H9 (cell line): ENCODE measurements around the gene ADORA2B. TPM values are rescaled to one million over a fixed set of nuclear protein-coding genes. Genes with fewer than 3 reads are reported as not detected.

Experiments used
- DNase-seq: peaks from one replicate; pipeline ENCODE4 v3.0.0-alpha.2; 2017
- H2AFZ ChIP-seq: one replicate; pipeline ENCODE4 v1.6.1; 2013; ENCODE audit warnings: mild to moderate bottlenecking, low read length, control low read depth, moderate library complexity
- H2AK5ac ChIP-seq: 2 replicates; pipeline ENCODE4 v1.6.1; 2013; ENCODE audit warnings: low read length, control low read depth, mixed read lengths; ENCODE audit not compliant: insufficient read length
- H2BK120ac ChIP-seq: one replicate; pipeline ENCODE4 v1.6.1; 2013; ENCODE audit warnings: low read depth, mild to moderate bottlenecking, low read length, control low read depth, inconsistent platforms; ENCODE audit not compliant: poor library complexity, severe bottlenecking
- H2BK12ac ChIP-seq: 2 replicates; pipeline ENCODE4 v1.6.1; 2013; ENCODE audit warnings: low read length, control low read depth, mixed read lengths, low read depth; ENCODE audit not compliant: insufficient read length
- H2BK15ac ChIP-seq: 2 replicates; pipeline ENCODE4 v1.6.1; 2013; ENCODE audit warnings: low read depth, low read length, control low read depth
- H2BK20ac ChIP-seq: one replicate; pipeline ENCODE4 v1.6.1; 2013; ENCODE audit warnings: low read depth, mild to moderate bottlenecking, low read length, control low read depth, inconsistent platforms; ENCODE audit not compliant: poor library complexity, severe bottlenecking
- H2BK5ac ChIP-seq: 2 replicates; pipeline ENCODE4 v1.6.1; 2013; ENCODE audit warnings: low read length, control low read depth, mixed read lengths; ENCODE audit not compliant: insufficient read length
- H3K14ac ChIP-seq: 2 replicates; pipeline ENCODE4 v1.6.1; 2013; ENCODE audit warnings: low read length, control low read depth; ENCODE audit not compliant: insufficient read depth
- H3K18ac ChIP-seq: 2 replicates; pipeline ENCODE4 v1.6.1; 2013; ENCODE audit warnings: low read depth, mild to moderate bottlenecking, mixed read lengths, low read length, control low read depth; ENCODE audit not compliant: insufficient read length
- H3K23ac ChIP-seq: 2 replicates; pipeline ENCODE4 v1.6.1; 2013; ENCODE audit warnings: low read length, control low read depth, mixed read lengths, low read depth; ENCODE audit not compliant: insufficient read length
- H3K23me2 ChIP-seq: 2 replicates; pipeline ENCODE4 v1.6.1; 2013; ENCODE audit warnings: low read depth, mild to moderate bottlenecking, mixed read lengths, low read length, control low read depth; ENCODE audit not compliant: insufficient read length, poor library complexity, severe bottlenecking
- H3K27ac ChIP-seq: 2 replicates; pipeline ENCODE4 v1.5.1; 2013; ENCODE audit warnings: low read length, control low read depth, mixed read lengths, low read depth; ENCODE audit not compliant: insufficient read length
- H3K27me3 ChIP-seq: 2 replicates; pipeline ENCODE4 v1.6.1; 2013; ENCODE audit warnings: low read length, control low read depth, inconsistent platforms; ENCODE audit not compliant: insufficient read depth
- H3K4ac ChIP-seq: 2 replicates; pipeline ENCODE4 v1.6.1; 2013; ENCODE audit warnings: low read depth, mild to moderate bottlenecking, control low read depth, inconsistent platforms, low read length, moderate library complexity
- H3K4me1 ChIP-seq: 2 replicates; pipeline ENCODE4 v1.6.1; 2013; ENCODE audit warnings: low read length, control low read depth, inconsistent platforms; ENCODE audit not compliant: insufficient read depth
- H3K4me2 ChIP-seq: 2 replicates; pipeline ENCODE4 v1.6.1; 2013; ENCODE audit warnings: low read length, control low read depth, mixed read lengths; ENCODE audit not compliant: insufficient read length, insufficient read depth
- H3K56ac ChIP-seq: 2 replicates; pipeline ENCODE4 v1.6.1; 2013; ENCODE audit warnings: low read depth, mild to moderate bottlenecking, mixed read lengths, low read length, control low read depth; ENCODE audit not compliant: insufficient read length
- H3K79me1 ChIP-seq: 2 replicates; pipeline ENCODE4 v1.6.1; 2013; ENCODE audit warnings: low read depth, mild to moderate bottlenecking, moderate library complexity, low read length, control low read depth, inconsistent platforms; ENCODE audit not compliant: insufficient read depth, poor library complexity, severe bottlenecking
- H3K79me2 ChIP-seq: 2 replicates; pipeline ENCODE4 v1.6.1; 2013; ENCODE audit warnings: low read length, control low read depth, inconsistent platforms; ENCODE audit not compliant: insufficient read depth
- H3K9ac ChIP-seq: 2 replicates; pipeline ENCODE4 v1.6.1; 2013; ENCODE audit warnings: low read length, control low read depth, mixed read lengths; ENCODE audit not compliant: insufficient read length; ENCODE audit errors: extremely low read depth
- H3K9me3 ChIP-seq: one replicate; pipeline ENCODE4 v1.6.1; 2013; ENCODE audit warnings: low read depth, low read length, inconsistent platforms; ENCODE audit not compliant: control insufficient read depth
- H3T11ph ChIP-seq: one replicate; pipeline ENCODE4 v1.6.1; 2013; ENCODE audit warnings: mild to moderate bottlenecking, low read length, control low read depth, inconsistent platforms
- H4K20me1 ChIP-seq: one replicate; pipeline ENCODE4 v1.6.1; 2013; ENCODE audit not compliant: control insufficient read depth, insufficient read length, insufficient read depth
- H4K5ac ChIP-seq: 2 replicates; pipeline ENCODE4 v1.6.1; 2013; ENCODE audit warnings: low read depth, mild to moderate bottlenecking, mixed read lengths, low read length, control low read depth; ENCODE audit not compliant: insufficient read length
- H4K8ac ChIP-seq: replicated peaks from 2 replicates; pipeline ENCODE4 v1.6.1; 2013; ENCODE audit warnings: low read length, control low read depth, mixed read lengths, low read depth; ENCODE audit not compliant: insufficient read length
- H4K91ac ChIP-seq: 2 replicates; pipeline ENCODE4 v1.6.1; 2013; ENCODE audit warnings: low read depth, mild to moderate bottlenecking, moderate library complexity, mixed read lengths, low read length, control low read depth; ENCODE audit not compliant: insufficient read length
- H3K27ac Mint-ChIP-seq, 3 experiments: 2 replicates in 2 of 3; 3 replicates in 1 of 3; pipeline ENCODE4 v1.8.0; 2020 to 2021; ENCODE audit warnings: mixed read lengths in 3 of 3, mild to moderate bottlenecking in 1 of 3, moderate library complexity in 1 of 3
- H3K27me3 Mint-ChIP-seq: 2 replicates; pipeline ENCODE4 v1.8.0; 2021; ENCODE audit warnings: low read depth, mild to moderate bottlenecking, moderate library complexity, mixed read lengths
- H3K36me3 Mint-ChIP-seq, 3 experiments: 2 replicates in 2 of 3; 3 replicates in 1 of 3; pipeline ENCODE4 v1.8.0; 2020 to 2021; ENCODE audit warnings: low read depth in 3 of 3, mixed read lengths in 3 of 3; ENCODE audit not compliant: insufficient read depth in 1 of 3
- H3K4me1 Mint-ChIP-seq, 2 experiments: 2 replicates each; pipeline ENCODE4 v1.8.0; 2020; ENCODE audit warnings: mixed read lengths in 2 of 2
- H3K4me3 Mint-ChIP-seq, 2 experiments: 2 replicates in 1 of 2; 3 replicates in 1 of 2; pipeline ENCODE4 v1.8.0; 2020 to 2021; ENCODE audit warnings: mild to moderate bottlenecking in 2 of 2, mixed read lengths in 2 of 2, moderate library complexity in 1 of 2
- H3K9me3 Mint-ChIP-seq, 2 experiments: 2 replicates in 1 of 2; 3 replicates in 1 of 2; pipeline ENCODE4 v1.8.0; 2020; ENCODE audit warnings: mild to moderate bottlenecking in 2 of 2, mixed read lengths in 2 of 2, moderate library complexity in 1 of 2
- CTCF ChIP-seq: fragments of 200-600 bp; sonication (generic); conservative IDR thresholded peaks from 3 replicates; pipeline ENCODE4 v1.8.0; 2021; ENCODE audit warnings: antibody characterized with exemption, mild to moderate bottlenecking
- WGBS: extraction: QIAGEN DNeasy Blood & Tissue Kit; methylation state at CpG from one replicate; pipeline ENCODE4 v1.1.7; 2013; ENCODE audit warnings: missing lambda C conversion rate, low lambda C conversion rate, mixed read lengths; ENCODE audit not compliant: insufficient read length; ENCODE audit errors: extremely low coverage; 5-methylcytosine and 5-hydroxymethylcytosine counted together
- total RNA-seq: library from RNA; stranded (reverse); gene quantifications from 2 replicates; pipeline ENCODE4 v1.2.1, GENCODE V29; 2021

The ADORA2B gene
- total RNA-seq, 1 experiment from 2014 or later, result 3.1 TPM

- no peak overlapping the region for H3K56ac ChIP-seq
- H2BK20ac ChIP-seq, result no peak overlapping the region
- H3K18ac ChIP-seq, result no peak overlapping the region
- no peak overlapping the region for H4K5ac ChIP-seq
- no peak overlapping the region for H3K14ac ChIP-seq
- H3T11ph ChIP-seq, result no peak overlapping the region
- peaks cover 0 to 2% (median 2%) of the 10 kb centered on the region in 3 experiments; a peak in 3 of 7 replicates for H3K36me3 Mint-ChIP-seq
- no CpG with 5 or more reads among the region's 19 CpGs for WGBS
- H2AFZ ChIP-seq, result no peak overlapping the region
- no peak overlapping the region for H3K4me3 Mint-ChIP-seq
- H2AK5ac ChIP-seq, result no peak overlapping the region
- no peaks in the 10 kb centered on the region for H3K79me1 ChIP-seq
- H3K23me2 ChIP-seq, result no peaks in the 10 kb centered on the region
- H3K27me3 ChIP-seq, result no peaks in the 10 kb centered on the region
- H3K27ac Mint-ChIP-seq, result no peak overlapping the region; a peak in 1 of 7 replicates
- H4K91ac ChIP-seq, result no peak overlapping the region
- no peaks in the 10 kb centered on the region for H4K20me1 ChIP-seq
- peaks cover 17 to 23% of the 10 kb centered on the region in 2 experiments for H3K4me1 Mint-ChIP-seq
- no peaks in the 10 kb centered on the region for H3K9me3 ChIP-seq
- no peaks in the 10 kb centered on the region for H3K79me2 ChIP-seq
- H2BK120ac ChIP-seq, result no peak overlapping the region
- no peak overlapping the region for H3K23ac ChIP-seq
- no peak overlapping the region for H3K9ac ChIP-seq
- H2BK15ac ChIP-seq, result no peak overlapping the region
- H3K4ac ChIP-seq, result no peak overlapping the region
- H2BK12ac ChIP-seq, result no peak overlapping the region
- no peak overlapping the region for H2BK5ac ChIP-seq
- no peaks in the 10 kb centered on the region for H3K9me3 Mint-ChIP-seq
- H3K27me3 Mint-ChIP-seq, result no peaks in the 10 kb centered on the region; the same call in none of the 2 replicates
- no peak overlapping the region for H3K27ac ChIP-seq
- no peak for TF ChIP-seq CTCF
- H3K4me1 ChIP-seq, result peaks cover 6% of the 10 kb centered on the region; the same call in 1 of the 2 replicates
- no peak overlapping the region for H4K8ac ChIP-seq
- H3K4me2 ChIP-seq, result no peak overlapping the region
- DNase-seq, result no peak
Observed at GRCh38 chr17:15957608-15958307, 12.8 kb downstream of the ADORA2B start.
